Gastrocnemius medialis (tissue), 4 donors: ENCODE measurements around the gene EGFL7.
"Not testable (repeated sequence)": the region's sequence is repeated elsewhere in the genome, so short reads cannot be mapped to it uniquely, and the experiment has no call there.

Source experiments
- POLR2A ChIP-seq, 2 donors: fragments of 450-650 bp; IDR thresholded peaks; one replicate each; pipeline ENCODE4 v1.6.1; 2017; ENCODE audit warnings: antibody characterized with exemption in 2 of 2, mild to moderate bottlenecking in 2 of 2, moderate library complexity in 2 of 2
- TF ChIP-seq, protein P1 (sequence below), 5 experiments: fragments of 450-650 bp in 3 of 5; fragments of 200-600 bp in 2 of 5; sonication (generic) in 2 of 5; IDR thresholded peaks in 4 of 5; conservative IDR thresholded peaks in 1 of 5; 1 replicate in 4 of 5; 2 replicates in 1 of 5; pipeline ENCODE4 v1.5.1; 2016 to 2019; ENCODE audit warnings: antibody characterized with exemption in 5 of 5, mild to moderate bottlenecking in 3 of 5, moderate library complexity in 3 of 5

GRCh38 chr9:136632491-136633106 lies 30.1 kb upstream of the EGFL7 start:
- TF ChIP-seq, protein P1, sequence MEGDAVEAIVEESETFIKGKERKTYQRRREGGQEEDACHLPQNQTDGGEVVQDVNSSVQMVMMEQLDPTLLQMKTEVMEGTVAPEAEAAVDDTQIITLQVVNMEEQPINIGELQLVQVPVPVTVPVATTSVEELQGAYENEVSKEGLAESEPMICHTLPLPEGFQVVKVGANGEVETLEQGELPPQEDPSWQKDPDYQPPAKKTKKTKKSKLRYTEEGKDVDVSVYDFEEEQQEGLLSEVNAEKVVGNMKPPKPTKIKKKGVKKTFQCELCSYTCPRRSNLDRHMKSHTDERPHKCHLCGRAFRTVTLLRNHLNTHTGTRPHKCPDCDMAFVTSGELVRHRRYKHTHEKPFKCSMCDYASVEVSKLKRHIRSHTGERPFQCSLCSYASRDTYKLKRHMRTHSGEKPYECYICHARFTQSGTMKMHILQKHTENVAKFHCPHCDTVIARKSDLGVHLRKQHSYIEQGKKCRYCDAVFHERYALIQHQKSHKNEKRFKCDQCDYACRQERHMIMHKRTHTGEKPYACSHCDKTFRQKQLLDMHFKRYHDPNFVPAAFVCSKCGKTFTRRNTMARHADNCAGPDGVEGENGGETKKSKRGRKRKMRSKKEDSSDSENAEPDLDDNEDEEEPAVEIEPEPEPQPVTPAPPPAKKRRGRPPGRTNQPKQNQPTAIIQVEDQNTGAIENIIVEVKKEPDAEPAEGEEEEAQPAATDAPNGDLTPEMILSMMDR (IDR thresholded peaks at IDR 0.05 in 4 of 5, conservative IDR thresholded peaks at IDR 0.05 in 1 of 5), result not testable (repeated sequence)
- not testable (repeated sequence) for TF ChIP-seq POLR2A (IDR thresholded peaks at IDR 0.05)
